A549 (cell line): ENCODE data around the gene COMTD1. TPM values are rescaled to one million over a fixed set of nuclear protein-coding genes. Genes with fewer than 3 reads are reported as not detected.

Source experiments
- ATAC-seq, 2 experiments: fragments of 200-7000 bp in 1 of 2; fragments of >200 bp in 1 of 2; cut with Nextera tagmentation in 1 of 2; cut with Tn5 transposase in 1 of 2; 3 replicates each; pipeline versions ENCODE4 v1.8.0 to v1.9.1; 2018 to 2020; ENCODE audit warnings: mild to moderate bottlenecking in 1 of 2, moderate library complexity in 1 of 2
- CTCF ChIA-PET: fragments of 300-600 bp; sonication (Branson Sonifier 250); formaldehyde crosslinking; extraction: SDS; loops from one replicate; lab custom pipeline; 2021; ENCODE audit warnings: antibody characterized with exemption, inconsistent platforms; lab: Yijun Ruan, JAX
- POLR2A ChIA-PET: fragments of 350-600 bp; formaldehyde crosslinking; extraction: SDS; loops from one replicate; lab custom pipeline; 2021; ENCODE audit warnings: antibody characterized with exemption, inconsistent platforms; lab: Yijun Ruan, JAX
- DNase-seq, 2 experiments: peaks; one replicate each; pipeline versions ENCODE4 v3.0.0 to v3.0.0-alpha.2; 2011 to 2016; ENCODE audit warnings: low read depth in 1 of 2, low spot score in 1 of 2
- FAIRE-seq: peaks from 2 replicates; lab custom pipeline; 2011; peaks lifted over from hg19 to GRCh38; lab: Jason Lieb, UNC
- H3K27ac ChIP-seq, 2 experiments: fragments of >200 bp; sonication (Bioruptor Twin); formaldehyde crosslinking; 3 replicates each; pipeline ENCODE4 v1.5.1; 2016 to 2017
- H3K4me1 ChIP-seq: fragments of >200 bp; sonication (Bioruptor Twin); formaldehyde crosslinking; 3 replicates; pipeline ENCODE4 v1.6.1; 2016
- H3K4me2 ChIP-seq: fragments of >200 bp; sonication (Bioruptor Twin); formaldehyde crosslinking; 3 replicates; pipeline ENCODE4 v1.6.1; 2016
- H3K4me3 ChIP-seq: fragments of >200 bp; sonication (Bioruptor Twin); formaldehyde crosslinking; 3 replicates; pipeline ENCODE4 v1.5.1; 2016
- H3K9me3 ChIP-seq: fragments of >200 bp; sonication (Bioruptor Twin); formaldehyde crosslinking; 3 replicates; pipeline ENCODE4 v1.6.1; 2016
- CBX2 ChIP-seq: fragments of 200-600 bp; sonication (generic); IDR thresholded peaks from 2 replicates; pipeline ENCODE4 v1.6.1; 2016; ENCODE audit warnings: low read depth, mild to moderate bottlenecking, borderline replicate concordance
- CEBPB ChIP-seq, 2 experiments: fragments of >200 bp in 1 of 2; sonication (Bioruptor Twin) in 1 of 2; formaldehyde crosslinking in 1 of 2; IDR thresholded peaks; 2 replicates each; pipeline ENCODE4 v1.6.1; 2012 to 2016
- CHD2 ChIP-seq: fragments of 150-350 bp; IDR thresholded peaks from 2 replicates; pipeline ENCODE4 v1.6.1; 2014; ENCODE audit warnings: low read length; ENCODE audit not compliant: partially characterized antibody
- EP300 ChIP-seq, 2 experiments: fragments of >200 bp; sonication (Bioruptor Twin); formaldehyde crosslinking; IDR thresholded peaks; 2 replicates in 1 of 2; 3 replicates in 1 of 2; pipeline ENCODE4 v1.6.1; 2016 to 2017
- FOSB ChIP-seq: fragments of 250-450 bp; sonication (Bioruptor Pico); IDR thresholded peaks from 2 replicates; pipeline ENCODE4 v1.5.0; 2020; ENCODE audit warnings: mild to moderate bottlenecking, moderate library complexity
- FOSL2 ChIP-seq, 2 experiments: fragments of 450-650 bp in 1 of 2; fragments of >200 bp in 1 of 2; sonication (Bioruptor Twin) in 1 of 2; formaldehyde crosslinking; IDR thresholded peaks; 2 replicates each; pipeline versions ENCODE4 v1.5.0 to v1.6.1; 2016 to 2020; ENCODE audit warnings: mild to moderate bottlenecking in 1 of 2, moderate library complexity in 1 of 2
- FOXS1 ChIP-seq: fragments of 250-450 bp; sonication (Bioruptor Pico); IDR thresholded peaks from 2 replicates; pipeline ENCODE4 v1.5.0; 2020; ENCODE audit warnings: mild to moderate bottlenecking, moderate library complexity
- GATA3 ChIP-seq: IDR thresholded peaks from 2 replicates; pipeline ENCODE4 v1.6.1; 2012; ENCODE audit warnings: borderline replicate concordance
- HDAC2 ChIP-seq: fragments of 200-600 bp; sonication (generic); IDR thresholded peaks from 2 replicates; pipeline ENCODE4 v1.6.1; 2016
- HOXA7 ChIP-seq: fragments of 250-450 bp; sonication (Bioruptor Pico); IDR thresholded peaks from 2 replicates; pipeline ENCODE4 v1.5.0; 2020; ENCODE audit warnings: mild to moderate bottlenecking, moderate library complexity
- MAZ ChIP-seq: fragments of 150-350 bp; IDR thresholded peaks from 2 replicates; pipeline ENCODE4 v1.6.1; 2014; ENCODE audit warnings: antibody characterized with exemption, low read depth, low read length, borderline replicate concordance
- MYC ChIP-seq: IDR thresholded peaks from 2 replicates; pipeline ENCODE4 v1.6.1; 2012; ENCODE audit warnings: mild to moderate bottlenecking, inconsistent platforms, low read length, improper control_type of control experiment, borderline replicate concordance
- NFE2L2 ChIP-seq: fragments of 150-350 bp; conservative IDR thresholded peaks from 2 replicates; pipeline ENCODE4 v1.6.1; 2014; ENCODE audit warnings: low read length
- NPAS2 ChIP-seq: fragments of 250-450 bp; sonication (Bioruptor Pico); IDR thresholded peaks from 2 replicates; pipeline ENCODE4 v1.8.0; 2022; ENCODE audit warnings: mild to moderate bottlenecking, moderate library complexity, borderline replicate concordance
- PHF8 ChIP-seq: fragments of 200-600 bp; sonication (generic); IDR thresholded peaks from 2 replicates; pipeline ENCODE4 v1.6.1; 2016; ENCODE audit warnings: low read depth, mild to moderate bottlenecking, antibody characterized with exemption, moderate library complexity, borderline replicate concordance
- RAD21 ChIP-seq, 2 experiments: fragments of >200 bp in 1 of 2; sonication (Bioruptor Twin) in 1 of 2; formaldehyde crosslinking in 1 of 2; IDR thresholded peaks in 1 of 2; conservative IDR thresholded peaks in 1 of 2; 2 replicates in 1 of 2; 3 replicates in 1 of 2; pipeline ENCODE4 v1.6.1; 2012 to 2018; ENCODE audit warnings: inconsistent platforms in 1 of 2
- RARB ChIP-seq: fragments of 250-450 bp; sonication (Bioruptor Pico); IDR thresholded peaks from 2 replicates; pipeline ENCODE4 v1.8.0; 2021; ENCODE audit warnings: mild to moderate bottlenecking, moderate library complexity
- RCOR1 ChIP-seq: fragments of 150-350 bp; IDR thresholded peaks from 2 replicates; pipeline ENCODE4 v1.6.1; 2014; ENCODE audit warnings: antibody characterized with exemption, low read length, low read depth
- ZFP36 ChIP-seq: fragments of 450-650 bp; IDR thresholded peaks from 2 replicates; pipeline ENCODE4 v1.6.1; 2014; ENCODE audit warnings: borderline replicate concordance; ENCODE audit not compliant: partially characterized antibody
- WGBS: methylation state at CpG from one replicate; pipeline ENCODE4 v1.1.6; 2017; ENCODE audit errors: missing lambda C conversion rate; 5-methylcytosine and 5-hydroxymethylcytosine counted together
- polyA plus RNA-seq, 4 experiments: library from polyadenylated mRNA; depleted of rRNA in 3 of 4; stranded (reverse); fragments of >200 nt; fragmentation: RNase III in 1 of 4; extraction: RNeasy Plus Mini Kit Qiagen cat#74134 plus additional on column Dnase treatment in 1 of 4; gene quantifications; 2 replicates in 3 of 4; 3 replicates in 1 of 4; pipeline ENCODE4 v1.2.3, GENCODE V29; 2011 to 2017
- TF ChIP-seq, protein P1 (sequence below): IDR thresholded peaks from 2 replicates; pipeline ENCODE4 v1.6.1; 2012
- TF ChIP-seq, protein P2 (sequence below): fragments of 250-450 bp; sonication (Bioruptor Pico); IDR thresholded peaks from 2 replicates; pipeline ENCODE4 v1.5.0; 2021; ENCODE audit warnings: mild to moderate bottlenecking, moderate library complexity, borderline replicate concordance
- TF ChIP-seq, protein P3 (sequence below): fragments of 150-350 bp; IDR thresholded peaks from 2 replicates; pipeline ENCODE4 v1.6.1; 2014; ENCODE audit warnings: low read depth, mild to moderate bottlenecking, low read length
- TF ChIP-seq, protein P4 (sequence below): fragments of 450-650 bp; IDR thresholded peaks from 2 replicates; pipeline ENCODE4 v1.6.1; 2014; ENCODE audit warnings: antibody characterized with exemption
- TF ChIP-seq, protein P5 (sequence below): fragments of >200 bp; sonication (Bioruptor Twin); formaldehyde crosslinking; IDR thresholded peaks from 3 replicates; pipeline ENCODE4 v1.5.1; 2016
- TF ChIP-seq, protein P6 (sequence below): fragments of >200 bp; sonication (Bioruptor Twin); formaldehyde crosslinking; IDR thresholded peaks from 3 replicates; pipeline ENCODE4 v1.6.1; 2016

COMTD1 gene
- polyA plus RNA-seq, 2 of the 4 experiments (the other 2 are of a cell fraction) = 9.8 to 34.2 TPM

DNA sequence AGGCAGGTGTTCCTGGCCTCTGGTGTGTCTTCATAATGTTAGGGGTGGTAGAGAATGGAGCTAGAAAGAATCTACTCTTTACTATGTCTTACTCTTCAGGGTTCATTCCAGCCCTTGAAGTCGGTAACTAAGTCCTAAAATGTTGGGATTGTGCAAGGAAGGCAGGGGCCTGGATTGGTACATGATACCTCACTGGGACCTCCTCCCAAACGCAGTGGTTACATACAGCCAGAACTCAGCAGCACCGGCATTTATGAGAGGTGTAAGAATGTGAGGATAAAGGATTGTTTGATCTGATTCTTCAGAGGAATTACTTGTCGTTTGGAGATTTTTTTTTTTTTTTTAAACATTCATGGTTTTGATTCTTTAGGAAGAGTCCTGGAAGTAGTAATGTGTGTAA lies 6.9 kb downstream of the COMTD1 start:
- POLR2A ChIA-PET = no interaction called here
- H3K4me1 ChIP-seq = peaks cover 80% of the 10 kb centered on the region
- no peak for DNase-seq

DNA sequence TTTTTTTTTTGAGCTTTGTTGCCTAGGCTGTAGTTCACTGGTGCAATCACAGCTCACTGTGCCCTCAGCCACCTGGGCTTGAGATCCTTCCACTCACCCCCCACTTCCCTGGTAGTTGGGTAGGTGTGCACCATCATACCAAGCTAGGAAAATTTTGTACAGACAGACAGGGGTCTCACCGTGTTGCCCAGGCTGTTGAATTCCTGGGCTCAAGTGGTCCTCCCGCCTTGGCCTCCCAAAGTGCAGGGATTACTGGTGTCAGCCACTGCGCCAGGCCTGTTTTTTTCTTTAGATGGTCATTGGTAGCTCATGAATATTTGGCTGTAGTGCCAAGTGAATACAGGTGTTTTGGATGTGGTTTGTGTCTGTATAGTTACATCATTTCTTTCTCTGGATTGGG lies 7.5 kb downstream of the COMTD1 start:
- CTCF ChIA-PET = interaction anchor here (0.8 to 22.8 kb wide), 6 partner anchors 8 to 114 kb away, joined by 3 to 479 read pairs (median 4); partner anchors contain the start of gene VDAC2
- H3K4me1 ChIP-seq = peaks cover 80% of the 10 kb centered on the region
- TF ChIP-seq, protein P1, sequence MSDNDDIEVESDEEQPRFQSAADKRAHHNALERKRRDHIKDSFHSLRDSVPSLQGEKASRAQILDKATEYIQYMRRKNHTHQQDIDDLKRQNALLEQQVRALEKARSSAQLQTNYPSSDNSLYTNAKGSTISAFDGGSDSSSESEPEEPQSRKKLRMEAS = no peak
- TF ChIP-seq HOXA7 (CRISPR knock-in tag) = no peak
- TF ChIP-seq ZFP36 = no peak
- TF ChIP-seq GATA3 = no peak
- TF ChIP-seq MAZ = no peak
- no peak for TF ChIP-seq RARB (CRISPR knock-in tag)
- TF ChIP-seq NFE2L2 = no peak
- no peak for TF ChIP-seq CBX2
- TF ChIP-seq FOXS1 (CRISPR knock-in tag) = no peak
- no peak for TF ChIP-seq CHD2
- TF ChIP-seq HDAC2 = no peak
- no peak for TF ChIP-seq EP300 (IDR thresholded peaks at IDR 0.05)
- TF ChIP-seq, all 56 proteins: peak for 0
- DNase-seq = no peak
- Histone ChIP-seq H3K4me3 (no peak overlapping the region), H3K4me2 (peak overlapping the region; percentile 61), H3K9me3 (no peaks in the 10 kb centered on the region), H3K27ac (peak overlapping the region in 1 of 2 experiments; percentile 68; a peak in 3 of 6 replicates)
- 100% methylated on average over 3 of the region's 3 CpGs for WGBS
- POLR2A ChIA-PET = interaction anchor here (0.6 kb wide), 1 partner anchor 17 kb away, joined by 3 read pairs; the partner anchor contains the start of gene VDAC2
- ATAC-seq = no peak
- no peak for FAIRE-seq

More for the DNA sequence above, 6.9 kb downstream of the COMTD1 start:
- CTCF ChIA-PET = interaction anchor here (0.8 to 22.8 kb wide), 5 partner anchors 11 to 114 kb away, joined by 3 to 479 read pairs (median 4); partner anchors contain the start of gene VDAC2
- FAIRE-seq = no peak
- Histone ChIP-seq H3K4me3 (no peak overlapping the region), H3K9me3 (no peaks in the 10 kb centered on the region)
- TF ChIP-seq, protein P2, sequence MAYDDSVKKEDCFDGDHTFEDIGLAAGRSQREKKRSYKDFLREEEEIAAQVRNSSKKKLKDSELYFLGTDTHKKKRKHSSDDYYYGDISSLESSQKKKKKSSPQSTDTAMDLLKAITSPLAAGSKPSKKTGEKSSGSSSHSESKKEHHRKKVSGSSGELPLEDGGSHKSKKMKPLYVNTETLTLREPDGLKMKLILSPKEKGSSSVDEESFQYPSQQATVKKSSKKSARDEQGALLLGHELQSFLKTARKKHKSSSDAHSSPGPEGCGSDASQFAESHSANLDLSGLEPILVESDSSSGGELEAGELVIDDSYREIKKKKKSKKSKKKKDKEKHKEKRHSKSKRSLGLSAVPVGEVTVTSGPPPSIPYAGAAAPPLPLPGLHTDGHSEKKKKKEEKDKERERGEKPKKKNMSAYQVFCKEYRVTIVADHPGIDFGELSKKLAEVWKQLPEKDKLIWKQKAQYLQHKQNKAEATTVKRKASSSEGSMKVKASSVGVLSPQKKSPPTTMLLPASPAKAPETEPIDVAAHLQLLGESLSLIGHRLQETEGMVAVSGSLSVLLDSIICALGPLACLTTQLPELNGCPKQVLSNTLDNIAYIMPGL = no peak
- TF ChIP-seq CEBPB (IDR thresholded peaks at IDR 0.05) = peak in 1 of 2 experiments; percentile 26; a peak in 1 of 4 replicates
- TF ChIP-seq, all 56 proteins: peak for 1
- peak overlapping the region; percentile 61 for H3K4me2 ChIP-seq
- peak overlapping the region; percentile 40 to 68; a peak in 4 of 6 replicates for H3K27ac ChIP-seq
- ATAC-seq = no peak; a peak in 1 of 6 replicates
- 20% methylated on average over 4 of the region's 4 CpGs for WGBS

DNA sequence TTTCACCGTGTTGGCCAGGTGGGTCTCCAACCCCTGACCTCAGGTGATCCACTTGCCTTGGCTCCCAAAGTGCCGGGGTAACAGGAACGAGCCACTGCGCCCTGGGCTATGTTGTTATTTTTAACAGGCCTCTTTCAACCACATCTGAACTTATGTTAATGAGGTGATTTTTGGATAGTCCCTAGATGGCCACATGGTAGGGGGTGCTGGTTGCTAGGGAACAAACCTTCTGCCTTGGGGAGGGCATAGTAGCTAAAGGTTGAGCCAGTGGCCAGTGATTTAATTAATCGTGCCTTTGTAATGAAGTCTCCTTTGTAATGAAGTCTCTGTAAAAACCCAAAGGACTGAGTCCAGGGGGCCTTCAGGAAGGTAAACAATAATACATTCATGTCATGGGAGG lies 9.1 kb downstream of the COMTD1 start:
- H3K9me3 ChIP-seq = no peaks in the 10 kb centered on the region
- no peak for DNase-seq
- peak overlapping the region in 1 of 2 experiments; percentile 32; a peak in 3 of 6 replicates for H3K27ac ChIP-seq
- H3K4me2 ChIP-seq = peak overlapping the region; percentile 9; the same call in 2 of the 3 replicates
- H3K4me3 ChIP-seq = no peak overlapping the region
- WGBS = 84% methylated on average over 5 of the region's 5 CpGs
- peaks cover 84% of the 10 kb centered on the region for H3K4me1 ChIP-seq
- no peak for FAIRE-seq
- ChIA-PET CTCF (interaction anchor here (7.3 to 22.8 kb wide), 3 partner anchors 9 to 42 kb away, joined by 53 to 479 read pairs (median 80); partner anchors contain the start of gene COMTD1), POLR2A (interaction anchor here (0.7 to 3.2 kb wide), 2 partner anchors 8 to 16 kb away, joined by 3 to 32 read pairs; partner anchors contain the start of gene VDAC2)
- ATAC-seq = no peak
- TF ChIP-seq, protein P3, sequence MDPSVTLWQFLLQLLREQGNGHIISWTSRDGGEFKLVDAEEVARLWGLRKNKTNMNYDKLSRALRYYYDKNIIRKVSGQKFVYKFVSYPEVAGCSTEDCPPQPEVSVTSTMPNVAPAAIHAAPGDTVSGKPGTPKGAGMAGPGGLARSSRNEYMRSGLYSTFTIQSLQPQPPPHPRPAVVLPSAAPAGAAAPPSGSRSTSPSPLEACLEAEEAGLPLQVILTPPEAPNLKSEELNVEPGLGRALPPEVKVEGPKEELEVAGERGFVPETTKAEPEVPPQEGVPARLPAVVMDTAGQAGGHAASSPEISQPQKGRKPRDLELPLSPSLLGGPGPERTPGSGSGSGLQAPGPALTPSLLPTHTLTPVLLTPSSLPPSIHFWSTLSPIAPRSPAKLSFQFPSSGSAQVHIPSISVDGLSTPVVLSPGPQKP = no peak
- TF ChIP-seq NPAS2 (CRISPR knock-in tag) = no peak
- no peak for TF ChIP-seq CEBPB (IDR thresholded peaks at IDR 0.05)
- TF ChIP-seq, protein P4, sequence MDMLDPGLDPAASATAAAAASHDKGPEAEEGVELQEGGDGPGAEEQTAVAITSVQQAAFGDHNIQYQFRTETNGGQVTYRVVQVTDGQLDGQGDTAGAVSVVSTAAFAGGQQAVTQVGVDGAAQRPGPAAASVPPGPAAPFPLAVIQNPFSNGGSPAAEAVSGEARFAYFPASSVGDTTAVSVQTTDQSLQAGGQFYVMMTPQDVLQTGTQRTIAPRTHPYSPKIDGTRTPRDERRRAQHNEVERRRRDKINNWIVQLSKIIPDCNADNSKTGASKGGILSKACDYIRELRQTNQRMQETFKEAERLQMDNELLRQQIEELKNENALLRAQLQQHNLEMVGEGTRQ = no peak
- TF ChIP-seq FOSB = no peak
- TF ChIP-seq MYC = no peak
- TF ChIP-seq RCOR1 = no peak
- TF ChIP-seq FOSL2 (IDR thresholded peaks at IDR 0.05) = no peak
- no peak for TF ChIP-seq FOSL2 (CRISPR knock-in tag; IDR thresholded peaks at IDR 0.05)
- no peak for TF ChIP-seq MAZ
- no peak for TF ChIP-seq PHF8
- TF ChIP-seq RAD21 (conservative IDR thresholded peaks at IDR 0.05 in 1 of 2, IDR thresholded peaks at IDR 0.05 in 1 of 2) = no peak
- TF ChIP-seq, protein P5, sequence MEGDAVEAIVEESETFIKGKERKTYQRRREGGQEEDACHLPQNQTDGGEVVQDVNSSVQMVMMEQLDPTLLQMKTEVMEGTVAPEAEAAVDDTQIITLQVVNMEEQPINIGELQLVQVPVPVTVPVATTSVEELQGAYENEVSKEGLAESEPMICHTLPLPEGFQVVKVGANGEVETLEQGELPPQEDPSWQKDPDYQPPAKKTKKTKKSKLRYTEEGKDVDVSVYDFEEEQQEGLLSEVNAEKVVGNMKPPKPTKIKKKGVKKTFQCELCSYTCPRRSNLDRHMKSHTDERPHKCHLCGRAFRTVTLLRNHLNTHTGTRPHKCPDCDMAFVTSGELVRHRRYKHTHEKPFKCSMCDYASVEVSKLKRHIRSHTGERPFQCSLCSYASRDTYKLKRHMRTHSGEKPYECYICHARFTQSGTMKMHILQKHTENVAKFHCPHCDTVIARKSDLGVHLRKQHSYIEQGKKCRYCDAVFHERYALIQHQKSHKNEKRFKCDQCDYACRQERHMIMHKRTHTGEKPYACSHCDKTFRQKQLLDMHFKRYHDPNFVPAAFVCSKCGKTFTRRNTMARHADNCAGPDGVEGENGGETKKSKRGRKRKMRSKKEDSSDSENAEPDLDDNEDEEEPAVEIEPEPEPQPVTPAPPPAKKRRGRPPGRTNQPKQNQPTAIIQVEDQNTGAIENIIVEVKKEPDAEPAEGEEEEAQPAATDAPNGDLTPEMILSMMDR = no peak
- TF ChIP-seq, protein P6, sequence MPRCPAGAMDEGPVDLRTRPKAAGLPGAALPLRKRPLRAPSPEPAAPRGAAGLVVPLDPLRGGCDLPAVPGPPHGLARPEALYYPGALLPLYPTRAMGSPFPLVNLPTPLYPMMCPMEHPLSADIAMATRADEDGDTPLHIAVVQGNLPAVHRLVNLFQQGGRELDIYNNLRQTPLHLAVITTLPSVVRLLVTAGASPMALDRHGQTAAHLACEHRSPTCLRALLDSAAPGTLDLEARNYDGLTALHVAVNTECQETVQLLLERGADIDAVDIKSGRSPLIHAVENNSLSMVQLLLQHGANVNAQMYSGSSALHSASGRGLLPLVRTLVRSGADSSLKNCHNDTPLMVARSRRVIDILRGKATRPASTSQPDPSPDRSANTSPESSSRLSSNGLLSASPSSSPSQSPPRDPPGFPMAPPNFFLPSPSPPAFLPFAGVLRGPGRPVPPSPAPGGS = no peak
- TF ChIP-seq NFE2L2 = no peak
